ENCODE measurements around the gene OBSCN.

The OBSCN gene

GRCh38 chr1:228332797-228333738 is 125.2 kb downstream of the OBSCN start:
- Histone ChIP-seq H3K27me3 (replicated peaks) (no peaks in the 10 kb centered on the region), H3K36me3 (replicated peaks) (no peaks in the 10 kb centered on the region), H3K4me3 (ENCODE audit: low read depth, low read length) (no peak overlapping the region), H3K27ac (no peak overlapping the region)
- in situ Hi-C loops (cut with HindIII; ENCODE audit: low pct_ligation_motif_present, low sequenced_read_pairs): no loop called here
- TF ChIP-seq CTCF (IDR thresholded peaks at IDR 0.05; ENCODE audit: low read depth, low read length, missing control alignments): no peak
- no peak for DNase-seq

- no peak overlapping the region for H3K4me3 ChIP-seq (ENCODE audit: low read depth, low read length)
- H3K36me3 ChIP-seq (replicated peaks): no peaks in the 10 kb centered on the region
- no peak for DNase-seq
- H3K27me3 ChIP-seq (replicated peaks): no peaks in the 10 kb centered on the region
- in situ Hi-C loops (cut with HindIII; ENCODE audit: low pct_ligation_motif_present, low sequenced_read_pairs): no loop called here
- H3K27ac ChIP-seq: no peak overlapping the region
- TF ChIP-seq CTCF (IDR thresholded peaks at IDR 0.05; ENCODE audit: low read depth, low read length, missing control alignments): no peak
Observed at GRCh38 chr1:228333739-228334115, 125.9 kb downstream of the OBSCN start.

- H3K36me3 ChIP-seq (replicated peaks): no peaks in the 10 kb centered on the region
- DNase-seq: no peak
- in situ Hi-C loops (cut with HindIII; ENCODE audit: low pct_ligation_motif_present, low sequenced_read_pairs): no loop called here
- H3K27ac ChIP-seq: no peak overlapping the region
- no peak for TF ChIP-seq CTCF (IDR thresholded peaks at IDR 0.05; ENCODE audit: low read depth, low read length, missing control alignments)
- no peaks in the 10 kb centered on the region for H3K27me3 ChIP-seq (replicated peaks)
- no peak overlapping the region for H3K4me3 ChIP-seq (ENCODE audit: low read depth, low read length)
Observed at GRCh38 chr1:228334226-228334935, 126.5 kb downstream of the OBSCN start.

- in situ Hi-C loops (cut with HindIII; ENCODE audit: low pct_ligation_motif_present, low sequenced_read_pairs): no loop called here
- Histone ChIP-seq H3K27me3 (replicated peaks) (no peaks in the 10 kb centered on the region), H3K27ac (no peak overlapping the region), H3K4me3 (ENCODE audit: low read depth, low read length) (no peak overlapping the region), H3K36me3 (replicated peaks) (no peaks in the 10 kb centered on the region)
- no peak for TF ChIP-seq CTCF (IDR thresholded peaks at IDR 0.05; ENCODE audit: low read depth, low read length, missing control alignments)
- no peak for DNase-seq
Observed at GRCh38 chr1:228334954-228335353, 127.1 kb downstream of the OBSCN start.

- no peak for TF ChIP-seq CTCF (IDR thresholded peaks at IDR 0.05; ENCODE audit: low read depth, low read length, missing control alignments)
- in situ Hi-C loops (cut with HindIII; ENCODE audit: low pct_ligation_motif_present, low sequenced_read_pairs): no loop called here
- H3K27ac ChIP-seq: no peak overlapping the region
- DNase-seq: no peak
- H3K36me3 ChIP-seq (replicated peaks): no peaks in the 10 kb centered on the region
- H3K4me3 ChIP-seq (ENCODE audit: low read depth, low read length): no peak overlapping the region
- no peaks in the 10 kb centered on the region for H3K27me3 ChIP-seq (replicated peaks)
Observed at GRCh38 chr1:228335406-228336307, 127.8 kb downstream of the OBSCN start.
